ENCODE results near the gene ZNF644. TPM values are rescaled to one million over a fixed set of nuclear protein-coding genes. Genes with fewer than 3 reads are reported as not detected.
A peak's percentile ranks its signal among the peaks of the same experiment; 100 is the strongest.
"Not testable (repeated sequence)": the region's sequence is repeated elsewhere in the genome, so short reads cannot be mapped to it uniquely, and the experiment has no call there.

Gene ZNF644
- total RNA-seq, 1 donor from 2014 or later = 53.3 TPM

GRCh38 chr1:90928231-90928630, 93.6 kb downstream of the ZNF644 start:
- not testable (repeated sequence) for DNase-seq (ENCODE audit: low read depth)

- DNase-seq (ENCODE audit: low read depth) = not testable (repeated sequence)
These were observed 94.2 kb downstream of the ZNF644 start for GRCh38 chr1:90927674-90928073.

- DNase-seq (ENCODE audit: low read depth) = no peak
These were observed 94.9 kb downstream of the ZNF644 start for GRCh38 chr1:90926971-90927370.

GRCh38 chr1:90925928-90926869, 95.6 kb downstream of the ZNF644 start:
- peak; percentile 67 for DNase-seq (ENCODE audit: low read depth)

- no peak for DNase-seq (ENCODE audit: low read depth)
These were observed 96.9 kb downstream of the ZNF644 start for GRCh38 chr1:90924982-90925381.

- no peak for DNase-seq (ENCODE audit: low read depth)
These were observed 98.8 kb downstream of the ZNF644 start for GRCh38 chr1:90922996-90923395.

- DNase-seq (ENCODE audit: low read depth) = no peak
These were observed 99.6 kb downstream of the ZNF644 start for GRCh38 chr1:90922202-90922601.

GRCh38 chr1:90919900-90920299, 101.9 kb downstream of the ZNF644 start:
- DNase-seq (ENCODE audit: low read depth) = peak; percentile 21

GRCh38 chr1:90919190-90919719, 102.6 kb downstream of the ZNF644 start:
- no peak for DNase-seq (ENCODE audit: low read depth)

- DNase-seq (ENCODE audit: low read depth) = no peak
These were observed 110.5 kb downstream of the ZNF644 start for GRCh38 chr1:90911353-90911752.

- no peak for DNase-seq (ENCODE audit: low read depth)
These were observed 119.2 kb downstream of the ZNF644 start for GRCh38 chr1:90902672-90903071.

- DNase-seq (ENCODE audit: low read depth) = no peak
These were observed 122.6 kb downstream of the ZNF644 start for GRCh38 chr1:90899263-90899662.

GRCh38 chr1:90893679-90894078, 128.2 kb downstream of the ZNF644 start:
- DNase-seq (ENCODE audit: low read depth) = not testable (repeated sequence)

- not testable (repeated sequence) for DNase-seq (ENCODE audit: low read depth)
These were observed 129.0 kb downstream of the ZNF644 start for GRCh38 chr1:90892884-90893283.

- DNase-seq (ENCODE audit: low read depth) = not testable (repeated sequence)
These were observed 129.6 kb downstream of the ZNF644 start for GRCh38 chr1:90892196-90892595.

- DNase-seq (ENCODE audit: low read depth) = not testable (repeated sequence)
These were observed 130.1 kb downstream of the ZNF644 start for GRCh38 chr1:90891756-90892155.

- no peak for DNase-seq (ENCODE audit: low read depth)
These were observed 139.6 kb downstream of the ZNF644 start for GRCh38 chr1:90882221-90882620.

- no peak for DNase-seq (ENCODE audit: low read depth)
These were observed 140.8 kb downstream of the ZNF644 start for GRCh38 chr1:90881034-90881433.

- peak; percentile 9 for DNase-seq (ENCODE audit: low read depth)
These were observed 142.6 kb downstream of the ZNF644 start for GRCh38 chr1:90879281-90879680.

- DNase-seq (ENCODE audit: low read depth) = no peak
These were observed 145.7 kb downstream of the ZNF644 start for GRCh38 chr1:90876101-90876500.

Data from myocyte (in vitro differentiated cells).